K562 (cell line): Measurements from ENCODE around the gene TCEA3. TPM values are rescaled to one million over a fixed set of nuclear protein-coding genes. Genes with fewer than 3 reads are reported as not detected.

Experiments
- ATAC-seq: fragments of 200-7000 bp; cut with Tn5 transposase; 3 replicates; pipeline ENCODE4 v1.9.1; 2020; ENCODE audit warnings: moderate library complexity
- BruUV-seq: library from RNA; stranded (reverse); fragments of 400-500 nt; replicated peaks from 2 replicates; lab custom pipeline; 2021; lab: Mats Ljungman, UMichigan
- CTCF ChIA-PET: fragments of 300-600 bp; formaldehyde crosslinking; extraction: SDS; loops from one replicate; lab custom pipeline; 2021; ENCODE audit warnings: low intra/inter-chr PET ratio; lab: Yijun Ruan, JAX
- POLR2A ChIA-PET: fragments of 300-600, 350-650 bp; sonication (Branson Sonifier 250); formaldehyde crosslinking; extraction: SDS; loops from one replicate; lab custom pipeline; 2021; ENCODE audit warnings: antibody characterized with exemption, inconsistent platforms; lab: Yijun Ruan, JAX
- DNase-seq, 4 experiments: peaks; one replicate each; pipeline versions ENCODE4 v3.0.0 to v3.0.0-alpha.2; 2011 to 2018; ENCODE audit warnings: low spot score in 3 of 4, mixed read lengths in 3 of 4; ENCODE audit errors: extremely low read depth in 1 of 4
- FAIRE-seq: peaks from 2 replicates; lab custom pipeline; 2011; peaks lifted over from hg19 to GRCh38; lab: Jason Lieb, UNC
- H2AFZ ChIP-seq: 2 replicates; pipeline ENCODE4 v1.6.0; 2011; ENCODE audit warnings: low read depth, low read length, control low read depth, inconsistent platforms
- H3K27ac ChIP-seq: fragments of 200-600 bp; 3 replicates; pipeline ENCODE4 v1.8.0; 2011; ENCODE audit warnings: low read depth, mild to moderate bottlenecking, control low read depth, inconsistent platforms, low read length, moderate library complexity, mixed read lengths; ENCODE audit errors: extremely low read depth
- H3K27me3 ChIP-seq, 2 experiments: fragments of 300-600 bp in 1 of 2; 2 replicates in 1 of 2; 3 replicates in 1 of 2; pipeline versions ENCODE4 v1.6.0 to v1.8.0; 2011; ENCODE audit warnings: inconsistent platforms in 2 of 2, low read length in 2 of 2, mild to moderate bottlenecking in 1 of 2, mixed read lengths in 1 of 2, moderate library complexity in 1 of 2; ENCODE audit not compliant: control insufficient read depth in 2 of 2, insufficient read depth in 2 of 2
- H3K36me3 ChIP-seq: fragments of 300-600 bp; 3 replicates; pipeline ENCODE4 v1.8.0; 2011; ENCODE audit warnings: mild to moderate bottlenecking, low read length, inconsistent platforms; ENCODE audit not compliant: control insufficient read depth, insufficient read depth
- H3K4me1 ChIP-seq, 2 experiments: fragments of 200-600 bp in 1 of 2; replicated peaks in 1 of 2; 2 replicates in 1 of 2; 3 replicates in 1 of 2; pipeline versions ENCODE4 v1.5.1 to v1.8.0; 2011; ENCODE audit warnings: inconsistent platforms in 2 of 2, low read length in 2 of 2, mild to moderate bottlenecking in 1 of 2, mixed read lengths in 1 of 2, moderate library complexity in 1 of 2; ENCODE audit not compliant: control insufficient read depth in 2 of 2, insufficient read depth in 2 of 2
- H3K4me2 ChIP-seq: 2 replicates; pipeline ENCODE4 v1.6.1; 2011; ENCODE audit warnings: low read length, control low read depth, inconsistent platforms, mixed read lengths; ENCODE audit not compliant: insufficient read depth
- H3K4me3 ChIP-seq: fragments of 200-600 bp; sonication (generic), shearing (Covaris generic); 2 replicates; pipeline ENCODE4 v1.5.1; 2016; ENCODE audit warnings: control low read depth, inconsistent platforms
- H3K79me2 ChIP-seq: fragments of 200-600 bp; 3 replicates; pipeline ENCODE4 v1.8.0; 2011; ENCODE audit warnings: low read length, inconsistent platforms; ENCODE audit not compliant: control insufficient read depth, insufficient read depth
- H3K9ac ChIP-seq, 2 experiments: 2 replicates each; pipeline versions ENCODE4 v1.6.0 to v1.6.1; 2011; ENCODE audit warnings: low read depth in 2 of 2, low read length in 2 of 2, control low read depth in 1 of 2, inconsistent platforms in 1 of 2, mild to moderate bottlenecking in 1 of 2, mixed read lengths in 1 of 2; ENCODE audit not compliant: insufficient read depth in 1 of 2
- H3K9me1 ChIP-seq: one replicate; pipeline ENCODE4 v1.6.0; 2011; ENCODE audit warnings: inconsistent platforms, mild to moderate bottlenecking, low read length, moderate library complexity; ENCODE audit not compliant: control insufficient read depth, insufficient read depth
- H3K9me3 ChIP-seq: replicated peaks from 2 replicates; pipeline ENCODE4 v1.5.1; 2011; ENCODE audit warnings: low read depth, low read length, inconsistent platforms; ENCODE audit not compliant: control insufficient read depth, insufficient read depth
- H4K20me1 ChIP-seq: replicated peaks from 2 replicates; pipeline ENCODE4 v1.6.1; 2011; ENCODE audit warnings: low read length, inconsistent platforms, mixed read lengths; ENCODE audit not compliant: control insufficient read depth, insufficient read depth
- ADNP ChIP-seq: fragments of 200-800 bp; sonication (Bioruptor generic); IDR thresholded peaks from 2 replicates; pipeline ENCODE4 v1.6.1; 2016; ENCODE audit warnings: missing genetic modification characterization, missing compliant biosample characterization
- ATF3 ChIP-seq, 2 experiments: fragments of 450-650 bp in 1 of 2; sonication (generic) in 1 of 2; formaldehyde crosslinking in 1 of 2; IDR thresholded peaks in 1 of 2; conservative IDR thresholded peaks in 1 of 2; 2 replicates each; pipeline versions ENCODE4 v1.6.1 to v1.8.1; 2016 to 2023; ENCODE audit warnings: mild to moderate bottlenecking in 2 of 2, moderate library complexity in 2 of 2, inconsistent platforms in 1 of 2, missing genetic modification reagents in 1 of 2
- BCL6 ChIP-seq: fragments of 250-450 bp; sonication (Bioruptor Pico); IDR thresholded peaks from 2 replicates; pipeline ENCODE4 v1.4.0; 2020
- FOXP1 ChIP-seq: sonication (generic); formaldehyde crosslinking; IDR thresholded peaks from 2 replicates; pipeline ENCODE4 v1.8.0; 2022; ENCODE audit warnings: mild to moderate bottlenecking, missing genetic modification reagents
- HLTF ChIP-seq: fragments of 450-650 bp; IDR thresholded peaks from 2 replicates; pipeline ENCODE4 v1.6.1; 2016
- HOXB6 ChIP-seq: fragments of 250-450 bp; sonication (Bioruptor Pico); IDR thresholded peaks from 2 replicates; pipeline ENCODE4 v1.5.1; 2022; ENCODE audit warnings: mild to moderate bottlenecking, borderline replicate concordance
- SAFB2 ChIP-seq: fragments of 200-400 bp; formaldehyde crosslinking; IDR thresholded peaks from 2 replicates; pipeline ENCODE4 v1.6.1; 2018; ENCODE audit warnings: borderline replicate concordance, low read length, low read depth, moderate library complexity; ENCODE audit not compliant: severe bottlenecking
- ZNF121 ChIP-seq: sonication (generic); formaldehyde crosslinking; conservative IDR thresholded peaks from 2 replicates; pipeline ENCODE4 v1.8.0; 2022; ENCODE audit warnings: missing genetic modification reagents
- ZNF184 ChIP-seq: sonication (generic); formaldehyde crosslinking; IDR thresholded peaks from 2 replicates; pipeline ENCODE4 v1.5.0; 2020; ENCODE audit warnings: missing genetic modification reagents
- ZNF197 ChIP-seq: fragments of 200-800 bp; sonication (Bioruptor generic); IDR thresholded peaks from 2 replicates; pipeline ENCODE4 v1.6.1; 2016; ENCODE audit warnings: low read depth, missing genetic modification characterization, missing compliant biosample characterization
- ZNF23 ChIP-seq: fragments of 250-450 bp; sonication (Bioruptor Pico); IDR thresholded peaks from 2 replicates; pipeline ENCODE4 v1.4.0; 2020; ENCODE audit warnings: mild to moderate bottlenecking
- ZNF253 ChIP-seq: fragments of 250-450 bp; sonication (Bioruptor Pico); conservative IDR thresholded peaks from 2 replicates; pipeline ENCODE4 v1.6.1; 2021; ENCODE audit warnings: mild to moderate bottlenecking
- ZNF347 ChIP-seq: fragments of 450-650 bp; formaldehyde crosslinking; IDR thresholded peaks from 2 replicates; pipeline ENCODE4 v1.4.0; 2020; ENCODE audit warnings: low read depth, mild to moderate bottlenecking, moderate library complexity
- ZNF695 ChIP-seq: fragments of 450-650 bp; formaldehyde crosslinking; IDR thresholded peaks from 2 replicates; pipeline ENCODE4 v1.4.0; 2020; ENCODE audit warnings: mild to moderate bottlenecking, moderate library complexity
- ZNF77 ChIP-seq: fragments of 250-450 bp; sonication (Bioruptor Pico); IDR thresholded peaks from 2 replicates; pipeline ENCODE4 v1.5.0; 2020
- ZNF780A ChIP-seq: fragments of 250-450 bp; sonication (Bioruptor Pico); IDR thresholded peaks from 2 replicates; pipeline ENCODE4 v1.5.0; 2021; ENCODE audit warnings: mild to moderate bottlenecking
- WGBS: fragments of 100-300 bp; shearing (Covaris generic); methylation state at CpG from one replicate; pipeline ENCODE4 v1.1.6; 2016; ENCODE audit warnings: low coverage, mixed read lengths; ENCODE audit not compliant: insufficient coverage; ENCODE audit errors: missing lambda C conversion rate; 5-methylcytosine and 5-hydroxymethylcytosine counted together
- in situ Hi-C: fragments of 300-500 bp; cut with MboI; formaldehyde crosslinking; loops from 4 replicates; pipeline ENCODE4 v1.15.0; 2018; ENCODE audit warnings: inconsistent platforms, mixed read lengths
- intact Hi-C: fragments of 100-400 bp; cut with micrococcal nuclease; formaldehyde crosslinking; loops from 2 replicates; pipeline ENCODE4 v1.14.2; 2022
- polyA plus RNA-seq, 8 experiments: library from polyadenylated mRNA; depleted of rRNA in 4 of 8; stranded (reverse) in 5 of 8; unstranded in 3 of 8; fragments of >200 nt; fragmentation: Nextera tagmentation in 2 of 8; fragmentation: Illumina TruSeq in 1 of 8; extraction: Ambion mirVana in 2 of 8; extraction: Trizol in 1 of 8; gene quantifications; 2 replicates each; pipeline versions ENCODE4 v1.2.1 to v1.2.3, GENCODE V29; 2011 to 2014; ENCODE audit warnings: inconsistent platforms in 1 of 8, missing spikeins in 1 of 8
- total RNA-seq, 7 experiments: library from RNA; depleted of rRNA in 6 of 7; stranded (reverse); fragments of >200 nt in 6 of 7; fragmentation: Illumina TruSeq in 2 of 7; extraction: Trizol in 2 of 7; gene quantifications; 2 replicates each; pipeline versions ENCODE4 v1.2.1 to v1.2.3, GENCODE V29; 2011 to 2021; ENCODE audit warnings: low replicate concordance in 1 of 7
- TF ChIP-seq, protein P1 (sequence below): sonication (generic); formaldehyde crosslinking; IDR thresholded peaks from 2 replicates; pipeline ENCODE4 v1.9.0; 2022; ENCODE audit warnings: mild to moderate bottlenecking, missing genetic modification reagents
- TF ChIP-seq, protein P2 (sequence below): fragments of 450-650 bp; formaldehyde crosslinking; IDR thresholded peaks from 2 replicates; pipeline ENCODE4 v1.4.0; 2020; ENCODE audit warnings: mild to moderate bottlenecking, moderate library complexity

TCEA3 gene
- total and polyA plus RNA-seq, 9 of the 15 experiments (the other 6 are each of a cell fraction or from before 2014, with no cell fraction given): 0.03 to 0.55 (median 0.36) TPM

- TF ChIP-seq, protein P1, sequence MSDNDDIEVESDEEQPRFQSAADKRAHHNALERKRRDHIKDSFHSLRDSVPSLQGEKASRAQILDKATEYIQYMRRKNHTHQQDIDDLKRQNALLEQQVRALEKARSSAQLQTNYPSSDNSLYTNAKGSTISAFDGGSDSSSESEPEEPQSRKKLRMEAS (CRISPR knock-in tag): 0 out of 2 replicates have a peak, but pooled peaks have one; percentile 23
These were observed 39.4 kb downstream of the TCEA3 start (continued) for GRCh38 chr1:23385119-23385621.

- peak overlapping the region; percentile 67 for H2AFZ ChIP-seq
- no TSS peak for BruUV-seq
- peak overlapping the region; percentile 50; the same call in 1 of the 3 replicates for H3K27ac ChIP-seq
- ChIA-PET POLR2A (interaction anchor here (0.6 to 2.3 kb wide), 6 partner anchors 11 to 51 kb away, joined by 3 to 8 read pairs (median 4); partner anchors contain the start of gene ZNF436), CTCF (no interaction called here)
- ATAC-seq: peak; percentile 58
- peak overlapping the region; percentile 35 for H3K4me2 ChIP-seq
- no peaks in the 10 kb centered on the region for H3K79me2 ChIP-seq
- H4K20me1 ChIP-seq: no peaks in the 10 kb centered on the region
- H3K36me3 ChIP-seq: no peaks in the 10 kb centered on the region
- H3K4me1 ChIP-seq: peaks cover 19 to 41% of the 10 kb centered on the region in 2 experiments
- H3K4me3 ChIP-seq: no peak overlapping the region
- H3K9me3 ChIP-seq: no peaks in the 10 kb centered on the region
- intact Hi-C loops: no loop called here
- no peaks in the 10 kb centered on the region for H3K27me3 ChIP-seq
- H3K9me1 ChIP-seq: no peaks in the 10 kb centered on the region
- FAIRE-seq: peak; percentile 44
- in situ Hi-C loops: no loop called here
- 18% methylated on average over 10 of the region's 11 CpGs for WGBS
- DNase-seq: peak in 3 of 4 experiments; percentile 41 to 71 (median 68)
- peak overlapping the region in 1 of 2 experiments; percentile 62; a peak in 1 of 4 replicates for H3K9ac ChIP-seq
- TF ChIP-seq BCL6 (CRISPR knock-in tag) (no peak), ZNF695 (no peak), HOXB6 (CRISPR knock-in tag) (no peak), ATF3 (IDR thresholded peaks at IDR 0.05) (peak; percentile 42; the same call in 1 of the 2 replicates), ATF3 (CRISPR knock-in tag; conservative IDR thresholded peaks at IDR 0.05) (no peak), ZNF121 (CRISPR knock-in tag) (peak; percentile 98), HLTF (0 out of 2 replicates have a peak, but pooled peaks have one; percentile 46), ZNF77 (CRISPR knock-in tag) (no peak), ADNP (no peak; the same call in 1 of the 2 replicates), ZNF184 (CRISPR knock-in tag) (no peak), ZNF23 (CRISPR knock-in tag) (no peak), ZNF253 (CRISPR knock-in tag) (no peak), ZNF780A (CRISPR knock-in tag) (no peak), ZNF197 (no peak), FOXP1 (CRISPR knock-in tag) (no peak), SAFB2 (no peak), ZNF347 (CRISPR knock-in tag) (no peak)
- TF ChIP-seq, protein P2, sequence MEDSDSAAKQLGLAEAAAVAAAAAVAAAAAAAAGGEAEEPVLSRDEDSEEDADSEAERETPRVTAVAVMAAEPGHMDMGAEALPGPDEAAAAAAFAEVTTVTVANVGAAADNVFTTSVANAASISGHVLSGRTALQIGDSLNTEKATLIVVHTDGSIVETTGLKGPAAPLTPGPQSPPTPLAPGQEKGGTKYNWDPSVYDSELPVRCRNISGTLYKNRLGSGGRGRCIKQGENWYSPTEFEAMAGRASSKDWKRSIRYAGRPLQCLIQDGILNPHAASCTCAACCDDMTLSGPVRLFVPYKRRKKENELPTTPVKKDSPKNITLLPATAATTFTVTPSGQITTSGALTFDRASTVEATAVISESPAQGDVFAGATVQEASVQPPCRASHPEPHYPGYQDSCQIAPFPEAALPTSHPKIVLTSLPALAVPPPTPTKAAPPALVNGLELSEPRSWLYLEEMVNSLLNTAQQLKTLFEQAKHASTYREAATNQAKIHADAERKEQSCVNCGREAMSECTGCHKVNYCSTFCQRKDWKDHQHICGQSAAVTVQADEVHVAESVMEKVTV: no peak
These were observed 40.1 kb downstream of the TCEA3 start for GRCh38 chr1:23384312-23385058.
